WERI-Rb-1 (cell line): ENCODE measurements around the gene EPB41L4B.
"Not testable (repeated sequence)": the region's sequence is repeated elsewhere in the genome, so short reads cannot be mapped to it uniquely, and the experiment has no call there.

Experiments used
- DNase-seq: peaks from one replicate; pipeline ENCODE4 v3.0.0-alpha.2; 2020
- H3K27ac ChIP-seq: fragments of 250-450 bp; sonication (Bioruptor Pico); 2 replicates; pipeline ENCODE4 v1.5.1; 2020; ENCODE audit warnings: mild to moderate bottlenecking, moderate library complexity
- H3K27me3 ChIP-seq: fragments of 250-450 bp; sonication (Bioruptor Pico); 2 replicates; pipeline ENCODE4 v1.5.1; 2021; ENCODE audit warnings: mild to moderate bottlenecking, low read depth, moderate library complexity; ENCODE audit not compliant: insufficient read depth, severe bottlenecking
- H3K36me3 ChIP-seq: fragments of 250-450 bp; sonication (Bioruptor Pico); 2 replicates; pipeline ENCODE4 v1.5.1; 2020; ENCODE audit warnings: mild to moderate bottlenecking, moderate library complexity
- H3K4me3 ChIP-seq: 2 replicates; pipeline ENCODE4 v1.5.1; 2011; ENCODE audit warnings: low read depth, mild to moderate bottlenecking, control low read depth, low read length
- H3K9me3 ChIP-seq: fragments of 250-450 bp; sonication (Bioruptor Pico); 2 replicates; pipeline ENCODE4 v1.5.1; 2021; ENCODE audit warnings: mild to moderate bottlenecking, moderate library complexity; ENCODE audit not compliant: severe bottlenecking
- TF ChIP-seq, protein P1 (sequence below): IDR thresholded peaks from 2 replicates; pipeline ENCODE4 v1.5.1; 2011; ENCODE audit warnings: low read depth, mild to moderate bottlenecking, control low read depth, inconsistent platforms, low read length

Gene EPB41L4B

DNA sequence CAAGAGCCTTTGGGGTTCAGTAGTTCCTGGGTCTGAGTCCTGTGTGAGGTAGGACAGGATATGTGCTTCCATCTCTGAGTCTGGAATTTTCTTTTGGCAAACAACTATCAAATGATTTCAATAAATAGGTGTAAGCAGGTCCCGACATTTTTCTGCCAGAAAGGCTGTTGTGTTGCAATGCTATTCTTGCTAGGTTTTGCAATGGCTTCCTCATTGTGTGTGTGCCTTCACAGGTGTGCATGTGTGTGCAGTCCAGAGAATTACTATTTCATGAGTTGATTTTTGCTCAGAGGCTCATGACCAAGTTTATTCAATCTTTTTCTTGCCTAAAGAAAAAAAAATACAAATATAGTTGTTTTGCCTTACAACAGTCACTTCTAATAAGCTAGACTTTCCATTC lies 89.3 kb downstream of the EPB41L4B start:
- no peak overlapping the region for H3K27ac ChIP-seq
- TF ChIP-seq, protein P1, sequence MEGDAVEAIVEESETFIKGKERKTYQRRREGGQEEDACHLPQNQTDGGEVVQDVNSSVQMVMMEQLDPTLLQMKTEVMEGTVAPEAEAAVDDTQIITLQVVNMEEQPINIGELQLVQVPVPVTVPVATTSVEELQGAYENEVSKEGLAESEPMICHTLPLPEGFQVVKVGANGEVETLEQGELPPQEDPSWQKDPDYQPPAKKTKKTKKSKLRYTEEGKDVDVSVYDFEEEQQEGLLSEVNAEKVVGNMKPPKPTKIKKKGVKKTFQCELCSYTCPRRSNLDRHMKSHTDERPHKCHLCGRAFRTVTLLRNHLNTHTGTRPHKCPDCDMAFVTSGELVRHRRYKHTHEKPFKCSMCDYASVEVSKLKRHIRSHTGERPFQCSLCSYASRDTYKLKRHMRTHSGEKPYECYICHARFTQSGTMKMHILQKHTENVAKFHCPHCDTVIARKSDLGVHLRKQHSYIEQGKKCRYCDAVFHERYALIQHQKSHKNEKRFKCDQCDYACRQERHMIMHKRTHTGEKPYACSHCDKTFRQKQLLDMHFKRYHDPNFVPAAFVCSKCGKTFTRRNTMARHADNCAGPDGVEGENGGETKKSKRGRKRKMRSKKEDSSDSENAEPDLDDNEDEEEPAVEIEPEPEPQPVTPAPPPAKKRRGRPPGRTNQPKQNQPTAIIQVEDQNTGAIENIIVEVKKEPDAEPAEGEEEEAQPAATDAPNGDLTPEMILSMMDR, result no peak
- H3K27me3 ChIP-seq, result no peaks in the 10 kb centered on the region
- H3K36me3 ChIP-seq, result no peaks in the 10 kb centered on the region
- no peak for DNase-seq
- H3K9me3 ChIP-seq, result no peaks in the 10 kb centered on the region
- H3K4me3 ChIP-seq, result no peak overlapping the region

- H3K27ac ChIP-seq, result no peak overlapping the region
- H3K9me3 ChIP-seq, result no peaks in the 10 kb centered on the region
- no peaks in the 10 kb centered on the region for H3K27me3 ChIP-seq
- DNase-seq, result no peak
- H3K36me3 ChIP-seq, result no peaks in the 10 kb centered on the region
- no peak overlapping the region for H3K4me3 ChIP-seq
- TF ChIP-seq, protein P1, result no peak
Observed at GRCh38 chr9:109230277-109230676, 90.6 kb downstream of the EPB41L4B start.

GRCh38 chr9:109229682-109230081 lies 91.2 kb downstream of the EPB41L4B start:
- no peak for DNase-seq
- Histone ChIP-seq H3K4me3 (no peak overlapping the region), H3K27ac (no peak overlapping the region), H3K27me3 (no peaks in the 10 kb centered on the region), H3K36me3 (no peaks in the 10 kb centered on the region), H3K9me3 (no peaks in the 10 kb centered on the region)
- TF ChIP-seq, protein P1, result no peak

GRCh38 chr9:109228093-109228642 lies 92.7 kb downstream of the EPB41L4B start:
- H3K36me3 ChIP-seq, result no peaks in the 10 kb centered on the region

DNA sequence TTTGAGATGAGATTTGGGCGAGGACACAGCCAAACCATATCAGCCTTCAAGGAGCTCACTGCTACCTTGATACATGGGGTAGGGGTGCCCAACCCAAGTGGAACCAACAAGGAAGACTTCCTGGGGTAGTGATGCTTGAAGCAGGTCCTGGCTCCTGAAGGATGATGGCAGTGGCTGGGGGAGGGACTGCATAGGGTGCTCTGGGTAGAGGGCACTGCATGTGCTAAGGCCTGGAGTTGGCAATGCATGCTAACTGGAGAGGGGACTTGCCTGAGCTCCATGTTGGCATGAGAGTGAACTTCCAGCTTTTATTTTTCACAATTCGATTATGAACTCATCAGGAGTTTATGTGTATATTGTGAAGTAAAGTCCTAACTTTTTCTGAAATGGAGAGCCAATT lies 95.2 kb downstream of the EPB41L4B start:
- no peaks in the 10 kb centered on the region for H3K27me3 ChIP-seq
- TF ChIP-seq, protein P1, result no peak
- peak overlapping the region; percentile 72 for H3K27ac ChIP-seq
- DNase-seq, result no peak
- no peaks in the 10 kb centered on the region for H3K36me3 ChIP-seq
- H3K9me3 ChIP-seq, result no peaks in the 10 kb centered on the region
- no peak overlapping the region for H3K4me3 ChIP-seq

More at GRCh38 chr9:109228093-109228642, 92.7 kb downstream of the EPB41L4B start:
- no peaks in the 10 kb centered on the region for H3K27me3 ChIP-seq
- H3K9me3 ChIP-seq, result no peaks in the 10 kb centered on the region
- DNase-seq, result no peak
- TF ChIP-seq, protein P1, result no peak
- H3K27ac ChIP-seq, result no peak overlapping the region; the same call in 1 of the 2 replicates
- no peak overlapping the region for H3K4me3 ChIP-seq

DNA sequence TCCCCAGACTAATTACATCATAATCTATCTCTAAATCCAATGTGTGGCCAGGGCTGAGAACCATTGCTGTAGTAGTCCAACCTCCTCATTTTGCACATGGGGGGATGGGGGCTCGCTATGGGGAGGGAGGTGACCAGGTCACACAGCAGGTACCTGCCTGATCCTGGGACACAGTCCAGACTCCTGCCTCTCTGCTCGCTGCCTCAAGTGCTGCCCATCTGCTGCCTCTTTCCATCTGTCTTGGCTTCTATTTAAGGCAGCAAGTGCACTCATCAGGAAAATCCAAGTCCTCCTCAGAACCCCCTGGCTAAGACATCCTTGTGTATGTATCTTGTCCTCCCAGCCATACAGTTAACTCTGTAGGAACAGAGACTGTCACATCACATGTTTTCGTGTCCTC lies 96.1 kb downstream of the EPB41L4B start:
- no peak overlapping the region for H3K4me3 ChIP-seq
- peak overlapping the region; percentile 72 for H3K27ac ChIP-seq
- DNase-seq, result peak; percentile 97
- H3K9me3 ChIP-seq, result no peaks in the 10 kb centered on the region
- H3K36me3 ChIP-seq, result no peaks in the 10 kb centered on the region
- H3K27me3 ChIP-seq, result no peaks in the 10 kb centered on the region
- TF ChIP-seq, protein P1, result no peak

GRCh38 chr9:109218242-109218641 lies 102.6 kb downstream of the EPB41L4B start:
- H3K36me3 ChIP-seq, H3K27ac ChIP-seq, H3K4me3 ChIP-seq, H3K9me3 ChIP-seq, H3K27me3 ChIP-seq, DNase-seq: not testable (repeated sequence)
